Sigmoid colon (tissue), 4 donors: Measurements from ENCODE around the gene UBQLN1.

Experiments
- POLR2AphosphoS5 ChIP-seq, 4 donors: sonication (generic); formaldehyde crosslinking; IDR thresholded peaks; one replicate each; pipeline ENCODE4 v1.6.1; 2017; ENCODE audit warnings: antibody characterized with exemption in 4 of 4
- TF ChIP-seq, protein P1 (sequence below), 4 experiments: fragments of 450-650 bp in 3 of 4; fragments of 200-600 bp in 1 of 4; IDR thresholded peaks; one replicate each; pipeline ENCODE4 v1.5.1; 2016 to 2019; ENCODE audit warnings: antibody characterized with exemption in 4 of 4, mild to moderate bottlenecking in 3 of 4, moderate library complexity in 2 of 4

DNA sequence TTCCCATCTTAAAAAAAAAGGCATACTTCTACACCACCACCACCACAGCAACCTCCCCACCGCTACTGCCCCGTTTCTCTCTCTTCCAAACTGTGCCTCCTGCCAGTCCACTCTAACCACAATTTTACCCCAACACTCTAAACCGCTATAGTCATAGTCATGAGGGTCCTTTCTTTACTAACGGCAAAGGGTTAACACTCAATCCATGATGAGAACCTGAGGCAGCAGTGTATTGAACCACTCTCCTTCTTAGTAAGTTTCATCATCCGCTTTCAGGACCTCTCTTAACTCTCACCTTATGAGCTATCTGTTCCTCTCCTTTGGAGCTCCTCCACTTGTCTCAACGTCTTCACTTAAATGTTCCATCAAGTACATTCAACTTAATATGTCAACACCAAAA, 50.8 kb downstream of the UBQLN1 start:
- no peak for TF ChIP-seq POLR2AphosphoS5 (IDR thresholded peaks at IDR 0.05)
- TF ChIP-seq, protein P1, sequence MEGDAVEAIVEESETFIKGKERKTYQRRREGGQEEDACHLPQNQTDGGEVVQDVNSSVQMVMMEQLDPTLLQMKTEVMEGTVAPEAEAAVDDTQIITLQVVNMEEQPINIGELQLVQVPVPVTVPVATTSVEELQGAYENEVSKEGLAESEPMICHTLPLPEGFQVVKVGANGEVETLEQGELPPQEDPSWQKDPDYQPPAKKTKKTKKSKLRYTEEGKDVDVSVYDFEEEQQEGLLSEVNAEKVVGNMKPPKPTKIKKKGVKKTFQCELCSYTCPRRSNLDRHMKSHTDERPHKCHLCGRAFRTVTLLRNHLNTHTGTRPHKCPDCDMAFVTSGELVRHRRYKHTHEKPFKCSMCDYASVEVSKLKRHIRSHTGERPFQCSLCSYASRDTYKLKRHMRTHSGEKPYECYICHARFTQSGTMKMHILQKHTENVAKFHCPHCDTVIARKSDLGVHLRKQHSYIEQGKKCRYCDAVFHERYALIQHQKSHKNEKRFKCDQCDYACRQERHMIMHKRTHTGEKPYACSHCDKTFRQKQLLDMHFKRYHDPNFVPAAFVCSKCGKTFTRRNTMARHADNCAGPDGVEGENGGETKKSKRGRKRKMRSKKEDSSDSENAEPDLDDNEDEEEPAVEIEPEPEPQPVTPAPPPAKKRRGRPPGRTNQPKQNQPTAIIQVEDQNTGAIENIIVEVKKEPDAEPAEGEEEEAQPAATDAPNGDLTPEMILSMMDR (IDR thresholded peaks at IDR 0.05), result no peak
